Measurements from ENCODE around the gene SLBP.

Gene SLBP

GRCh38 chr4:1712216-1713002 lies at the start of gene SLBP:
TSS of gene SLBP (minus strand) at chr4:1712319. CDS start at chr4:1712188, 131 bp downstream.
- peak; percentile 94 to 97 for DNase-seq (ENCODE audit: low spot score in 2 of 2)

GRCh38 chr4:1761130-1761689 lies 49.1 kb upstream of the SLBP start:
- Mint-ChIP-seq H3K4me1 (no peaks in the 10 kb centered on the region), H3K27ac (ENCODE audit: low read depth) (no peak overlapping the region), H3K36me3 (ENCODE audit: insufficient read depth) (no peaks in the 10 kb centered on the region), H3K27me3 (peaks cover 24% of the 10 kb centered on the region), H3K4me3 (no peak overlapping the region), H3K9me3 (no peaks in the 10 kb centered on the region)
- DNase-seq (ENCODE audit: low spot score in 2 of 2) (no peak), ATAC-seq (replicated peaks; ENCODE audit: extremely low read depth, poor library complexity, severe bottlenecking) (no peak)

More at GRCh38 chr4:1712216-1713002, at the start of gene SLBP:
- Mint-ChIP-seq H3K27me3 (no peaks in the 10 kb centered on the region), H3K9me3 (no peaks in the 10 kb centered on the region), H3K27ac (ENCODE audit: low read depth) (peak within 1 kb of the TSS; percentile 91), H3K4me3 (peak within 1 kb of the TSS; percentile 90), H3K36me3 (ENCODE audit: insufficient read depth) (peaks cover 25% of the 10 kb centered on the region), H3K4me1 (peaks cover 59% of the 10 kb centered on the region)
- ATAC-seq (replicated peaks; ENCODE audit: extremely low read depth, poor library complexity, severe bottlenecking): peak; percentile 89

- H3K27me3 Mint-ChIP-seq: peaks cover 21% of the 10 kb centered on the region
- no peaks in the 10 kb centered on the region for H3K9me3 Mint-ChIP-seq
- ATAC-seq (replicated peaks; ENCODE audit: extremely low read depth, poor library complexity, severe bottlenecking) (no peak), DNase-seq (ENCODE audit: low spot score in 2 of 2) (no peak)
- no peak overlapping the region for H3K4me3 Mint-ChIP-seq
- H3K27ac Mint-ChIP-seq (ENCODE audit: low read depth): no peak overlapping the region
- no peaks in the 10 kb centered on the region for H3K4me1 Mint-ChIP-seq
- no peaks in the 10 kb centered on the region for H3K36me3 Mint-ChIP-seq (ENCODE audit: insufficient read depth)
Measured at GRCh38 chr4:1760521-1761071, 48.5 kb upstream of the SLBP start.

GRCh38 chr4:1759818-1760223 lies 47.7 kb upstream of the SLBP start:
- no peaks in the 10 kb centered on the region for H3K9me3 Mint-ChIP-seq
- no peak overlapping the region for H3K4me3 Mint-ChIP-seq
- peaks cover 14% of the 10 kb centered on the region for H3K27me3 Mint-ChIP-seq
- no peak for DNase-seq (ENCODE audit: low spot score in 2 of 2)
- no peaks in the 10 kb centered on the region for H3K36me3 Mint-ChIP-seq (ENCODE audit: insufficient read depth)
- no peaks in the 10 kb centered on the region for H3K4me1 Mint-ChIP-seq
- no peak for ATAC-seq (replicated peaks; ENCODE audit: extremely low read depth, poor library complexity, severe bottlenecking)
- H3K27ac Mint-ChIP-seq (ENCODE audit: low read depth): no peak overlapping the region

GRCh38 chr4:1759170-1759817 lies 47.2 kb upstream of the SLBP start:
- DNase-seq (ENCODE audit: low spot score in 2 of 2) (no peak), ATAC-seq (replicated peaks; ENCODE audit: extremely low read depth, poor library complexity, severe bottlenecking) (no peak)
- Mint-ChIP-seq H3K9me3 (no peaks in the 10 kb centered on the region), H3K36me3 (ENCODE audit: insufficient read depth) (no peaks in the 10 kb centered on the region), H3K4me3 (no peak overlapping the region), H3K27ac (ENCODE audit: low read depth) (no peak overlapping the region), H3K4me1 (no peaks in the 10 kb centered on the region), H3K27me3 (peaks cover 8% of the 10 kb centered on the region)

- H3K27ac Mint-ChIP-seq (ENCODE audit: low read depth): no peak overlapping the region
- peaks cover under 1% of the 10 kb centered on the region for H3K27me3 Mint-ChIP-seq
- no peaks in the 10 kb centered on the region for H3K9me3 Mint-ChIP-seq
- no peak for ATAC-seq (replicated peaks; ENCODE audit: extremely low read depth, poor library complexity, severe bottlenecking)
- H3K36me3 Mint-ChIP-seq (ENCODE audit: insufficient read depth): no peaks in the 10 kb centered on the region
- DNase-seq (ENCODE audit: low spot score in 2 of 2): no peak
- H3K4me3 Mint-ChIP-seq: no peak overlapping the region
- no peaks in the 10 kb centered on the region for H3K4me1 Mint-ChIP-seq
Measured at GRCh38 chr4:1758306-1759121, 46.4 kb upstream of the SLBP start.

- H3K4me1 Mint-ChIP-seq: no peaks in the 10 kb centered on the region
- no peak overlapping the region for H3K4me3 Mint-ChIP-seq
- H3K36me3 Mint-ChIP-seq (ENCODE audit: insufficient read depth): no peaks in the 10 kb centered on the region
- no peaks in the 10 kb centered on the region for H3K27me3 Mint-ChIP-seq
- no peak for DNase-seq (ENCODE audit: low spot score in 2 of 2)
- no peaks in the 10 kb centered on the region for H3K9me3 Mint-ChIP-seq
- ATAC-seq (replicated peaks; ENCODE audit: extremely low read depth, poor library complexity, severe bottlenecking): no peak
- no peak overlapping the region for H3K27ac Mint-ChIP-seq (ENCODE audit: low read depth)
Measured at GRCh38 chr4:1757836-1758235, 45.7 kb upstream of the SLBP start.

GRCh38 chr4:1756893-1757779 lies 45.0 kb upstream of the SLBP start:
- H3K27me3 Mint-ChIP-seq: no peaks in the 10 kb centered on the region
- H3K4me1 Mint-ChIP-seq: no peaks in the 10 kb centered on the region
- H3K4me3 Mint-ChIP-seq: no peak overlapping the region
- no peak overlapping the region for H3K27ac Mint-ChIP-seq (ENCODE audit: low read depth)
- no peaks in the 10 kb centered on the region for H3K36me3 Mint-ChIP-seq (ENCODE audit: insufficient read depth)
- H3K9me3 Mint-ChIP-seq: no peaks in the 10 kb centered on the region
- DNase-seq (ENCODE audit: low spot score in 2 of 2) (no peak), ATAC-seq (replicated peaks; ENCODE audit: extremely low read depth, poor library complexity, severe bottlenecking) (no peak)

GRCh38 chr4:1756079-1756478 lies 44.0 kb upstream of the SLBP start:
- DNase-seq (ENCODE audit: low spot score in 2 of 2): no peak
- no peak overlapping the region for H3K27ac Mint-ChIP-seq (ENCODE audit: low read depth)
- no peak overlapping the region for H3K4me3 Mint-ChIP-seq
- H3K27me3 Mint-ChIP-seq: no peaks in the 10 kb centered on the region
- no peak for ATAC-seq (replicated peaks; ENCODE audit: extremely low read depth, poor library complexity, severe bottlenecking)
- no peaks in the 10 kb centered on the region for H3K4me1 Mint-ChIP-seq
- no peaks in the 10 kb centered on the region for H3K9me3 Mint-ChIP-seq
- no peaks in the 10 kb centered on the region for H3K36me3 Mint-ChIP-seq (ENCODE audit: insufficient read depth)

- ATAC-seq (replicated peaks; ENCODE audit: extremely low read depth, poor library complexity, severe bottlenecking) (no peak), DNase-seq (ENCODE audit: low spot score in 2 of 2) (no peak)
- no peaks in the 10 kb centered on the region for H3K9me3 Mint-ChIP-seq
- H3K4me3 Mint-ChIP-seq: no peak overlapping the region
- no peaks in the 10 kb centered on the region for H3K27me3 Mint-ChIP-seq
- H3K36me3 Mint-ChIP-seq (ENCODE audit: insufficient read depth): no peaks in the 10 kb centered on the region
- no peaks in the 10 kb centered on the region for H3K4me1 Mint-ChIP-seq
- no peak overlapping the region for H3K27ac Mint-ChIP-seq (ENCODE audit: low read depth)
Measured at GRCh38 chr4:1755297-1755696, 43.2 kb upstream of the SLBP start.

GRCh38 chr4:1754336-1754735 lies 42.2 kb upstream of the SLBP start:
- Mint-ChIP-seq H3K4me1 (no peaks in the 10 kb centered on the region), H3K4me3 (no peak overlapping the region), H3K27me3 (no peaks in the 10 kb centered on the region), H3K36me3 (ENCODE audit: insufficient read depth) (no peaks in the 10 kb centered on the region), H3K27ac (ENCODE audit: low read depth) (no peak overlapping the region), H3K9me3 (no peaks in the 10 kb centered on the region)
- no peak for DNase-seq (ENCODE audit: low spot score in 2 of 2)
- no peak for ATAC-seq (replicated peaks; ENCODE audit: extremely low read depth, poor library complexity, severe bottlenecking)
